Upper lobe of left lung (tissue), 6 donors: ENCODE measurements around the gene CDK16. TPM values are rescaled to one million over a fixed set of nuclear protein-coding genes. Genes with fewer than 3 reads are reported as not detected.

ENCODE experiments used
- ATAC-seq, 2 donors: fragments of 200-7000 bp; cut with Tn5 transposase; one replicate each; pipeline ENCODE4 v1.9.1; 2022; ENCODE audit warnings: mild to moderate bottlenecking in 2 of 2, moderate library complexity in 2 of 2; ENCODE audit not compliant: low FRiP score in 2 of 2
- DNase-seq, 2 donors: peaks; one replicate each; pipeline ENCODE4 v3.0.0-alpha.2; 2019 to 2020
- H3K27ac ChIP-seq, 4 donors: fragments of 200-600 bp; sonication (generic); one replicate each; pipeline ENCODE4 v1.5.1; 2016 to 2019
- H3K27me3 ChIP-seq, 4 donors: fragments of 200-600 bp; sonication (generic); one replicate each; pipeline ENCODE4 v1.5.1; 2017 to 2019
- H3K36me3 ChIP-seq, 4 donors: fragments of 200-600 bp; sonication (generic); one replicate each; pipeline ENCODE4 v1.5.1; 2016 to 2019
- H3K4me1 ChIP-seq, 4 donors: fragments of 200-600 bp; sonication (generic); one replicate each; pipeline ENCODE4 v1.5.1; 2018 to 2019
- H3K4me3 ChIP-seq, 4 donors: fragments of 200-600 bp; sonication (generic); one replicate each; pipeline ENCODE4 v1.5.1; 2017 to 2019; ENCODE audit warnings: mild to moderate bottlenecking in 2 of 4, moderate library complexity in 1 of 4
- H3K9me3 ChIP-seq, 4 donors: fragments of 200-600 bp; sonication (generic); one replicate each; pipeline ENCODE4 v1.5.1; 2018 to 2019
- EP300 ChIP-seq, 4 donors: sonication (generic); formaldehyde crosslinking; IDR thresholded peaks; one replicate each; pipeline ENCODE4 v1.5.1; 2017; ENCODE audit warnings: antibody characterized with exemption in 4 of 4, control low read depth in 2 of 4
- POLR2A ChIP-seq, 4 donors: fragments of 450-650 bp; IDR thresholded peaks; one replicate each; pipeline ENCODE4 v1.5.1; 2016 to 2017; ENCODE audit warnings: antibody characterized with exemption in 4 of 4, mild to moderate bottlenecking in 2 of 4
- POLR2AphosphoS5 ChIP-seq, 2 donors: sonication (generic); formaldehyde crosslinking; IDR thresholded peaks; one replicate each; pipeline ENCODE4 v1.5.1; 2017; ENCODE audit warnings: antibody characterized with exemption in 2 of 2
- WGBS, 2 donors: methylation state at CpG; one replicate each; pipeline ENCODE4 v1.1.5; 2017 to 2018; 5-methylcytosine and 5-hydroxymethylcytosine counted together
- total RNA-seq, 6 donors: library from RNA; depleted of rRNA in 4 of 6; stranded (reverse); fragments of >200 nt in 4 of 6; gene quantifications; one replicate each; pipeline versions ENCODE4 v1.1.0 to v1.2.1, GENCODE V29; 2016 to 2021
- TF ChIP-seq, protein P1 (sequence below), 6 experiments: fragments of 450-650 bp in 4 of 6; fragments of 200-600 bp in 2 of 6; sonication (generic) in 2 of 6; IDR thresholded peaks; one replicate each; pipeline ENCODE4 v1.5.1; 2016 to 2019; ENCODE audit warnings: antibody characterized with exemption in 6 of 6
- donor health status: DM: no; HTN: no; CAD: no; lungs with moderate emphysema.
- donor health status: DM: no; HTN: yes; CAD: no; lungs with severe emphysema.

Gene CDK16
- total RNA-seq, 6 donors from 2014 or later, result 59.2 to 91.0 (median 78.5) TPM

- 79 to 93% methylated on average over 8 to 9 of the region's 9 CpGs for WGBS, 2 donors
- TF ChIP-seq POLR2A (IDR thresholded peaks at IDR 0.05), result no peak
- no peak for TF ChIP-seq EP300 (IDR thresholded peaks at IDR 0.05)
- TF ChIP-seq, protein P1, sequence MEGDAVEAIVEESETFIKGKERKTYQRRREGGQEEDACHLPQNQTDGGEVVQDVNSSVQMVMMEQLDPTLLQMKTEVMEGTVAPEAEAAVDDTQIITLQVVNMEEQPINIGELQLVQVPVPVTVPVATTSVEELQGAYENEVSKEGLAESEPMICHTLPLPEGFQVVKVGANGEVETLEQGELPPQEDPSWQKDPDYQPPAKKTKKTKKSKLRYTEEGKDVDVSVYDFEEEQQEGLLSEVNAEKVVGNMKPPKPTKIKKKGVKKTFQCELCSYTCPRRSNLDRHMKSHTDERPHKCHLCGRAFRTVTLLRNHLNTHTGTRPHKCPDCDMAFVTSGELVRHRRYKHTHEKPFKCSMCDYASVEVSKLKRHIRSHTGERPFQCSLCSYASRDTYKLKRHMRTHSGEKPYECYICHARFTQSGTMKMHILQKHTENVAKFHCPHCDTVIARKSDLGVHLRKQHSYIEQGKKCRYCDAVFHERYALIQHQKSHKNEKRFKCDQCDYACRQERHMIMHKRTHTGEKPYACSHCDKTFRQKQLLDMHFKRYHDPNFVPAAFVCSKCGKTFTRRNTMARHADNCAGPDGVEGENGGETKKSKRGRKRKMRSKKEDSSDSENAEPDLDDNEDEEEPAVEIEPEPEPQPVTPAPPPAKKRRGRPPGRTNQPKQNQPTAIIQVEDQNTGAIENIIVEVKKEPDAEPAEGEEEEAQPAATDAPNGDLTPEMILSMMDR (IDR thresholded peaks at IDR 0.05), result no peak
- TF ChIP-seq POLR2AphosphoS5 (IDR thresholded peaks at IDR 0.05), result no peak
- DNase-seq, result no peak
- H3K9me3 ChIP-seq, result no peaks in the 10 kb centered on the region
- no peaks in the 10 kb centered on the region for H3K27me3 ChIP-seq
- H3K4me3 ChIP-seq, result no peak overlapping the region
- ATAC-seq, result no peak
- H3K27ac ChIP-seq, result no peak overlapping the region
- no peaks in the 10 kb centered on the region for H3K4me1 ChIP-seq
- H3K36me3 ChIP-seq, result peaks cover 7 to 92% (median 48%) of the 10 kb centered on the region in 4 donors
Measured at GRCh38 chrX:47182106-47182700, 36.3 kb upstream of the CDK16 start.

DNA sequence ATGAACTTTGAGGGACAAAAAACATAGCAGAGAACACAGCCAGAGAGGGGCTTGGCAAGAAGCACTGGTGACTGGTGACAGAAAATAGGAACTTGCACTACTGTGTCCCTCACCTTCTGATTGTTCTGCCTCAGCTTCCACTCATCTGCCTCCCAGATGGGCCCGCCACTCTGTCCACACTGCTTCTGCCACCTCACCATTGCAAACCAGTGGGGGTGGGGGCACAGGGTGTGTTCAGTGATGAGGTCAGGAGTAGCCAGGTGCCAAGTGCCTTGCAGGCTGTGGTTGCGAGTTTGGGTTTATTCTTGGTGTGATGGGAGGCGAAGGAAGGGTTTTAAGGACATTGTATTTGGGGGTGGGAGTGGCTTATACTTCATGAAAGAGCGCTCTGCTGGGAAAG, 34.0 kb upstream of the CDK16 start:
- H3K36me3 ChIP-seq, result peaks cover 7 to 70% (median 38%) of the 10 kb centered on the region in 4 donors
- H3K4me3 ChIP-seq, result no peak overlapping the region
- H3K9me3 ChIP-seq, result no peaks in the 10 kb centered on the region
- no peak overlapping the region for H3K27ac ChIP-seq
- no peak for ATAC-seq
- TF ChIP-seq, protein P1 (IDR thresholded peaks at IDR 0.05), result no peak
- TF ChIP-seq POLR2A (IDR thresholded peaks at IDR 0.05), result no peak
- TF ChIP-seq EP300 (IDR thresholded peaks at IDR 0.05), result no peak
- no peak for TF ChIP-seq POLR2AphosphoS5 (IDR thresholded peaks at IDR 0.05)
- H3K4me1 ChIP-seq, result no peaks in the 10 kb centered on the region
- no peak for DNase-seq
- 84 to 100% methylated on average over 3 to 4 of the region's 4 CpGs for WGBS, 2 donors
- H3K27me3 ChIP-seq, result no peaks in the 10 kb centered on the region

- TF ChIP-seq EP300 (IDR thresholded peaks at IDR 0.05) (no peak), POLR2AphosphoS5 (IDR thresholded peaks at IDR 0.05) (no peak), POLR2A (IDR thresholded peaks at IDR 0.05) (no peak)
- TF ChIP-seq, protein P1 (IDR thresholded peaks at IDR 0.05), result no peak
- no peaks in the 10 kb centered on the region for H3K4me1 ChIP-seq
- H3K27me3 ChIP-seq, result no peaks in the 10 kb centered on the region
- no peak overlapping the region for H3K4me3 ChIP-seq
- H3K36me3 ChIP-seq, result peaks cover 7 to 63% (median 35%) of the 10 kb centered on the region in 4 donors
- DNase-seq (no peak), ATAC-seq (no peak)
- H3K27ac ChIP-seq, result no peak overlapping the region
- H3K9me3 ChIP-seq, result no peaks in the 10 kb centered on the region
- WGBS, 2 donors, result 86 to 97% methylated on average over 5 to 17 of the region's 17 CpGs
Measured at GRCh38 chrX:47185241-47185640, 33.2 kb upstream of the CDK16 start.

GRCh38 chrX:47186096-47186740, 32.3 kb upstream of the CDK16 start:
- no peak for DNase-seq
- ATAC-seq, result no peak
- no peak for TF ChIP-seq EP300 (IDR thresholded peaks at IDR 0.05)
- TF ChIP-seq POLR2A (IDR thresholded peaks at IDR 0.05), result no peak
- TF ChIP-seq, protein P1 (IDR thresholded peaks at IDR 0.05), result no peak
- TF ChIP-seq POLR2AphosphoS5 (IDR thresholded peaks at IDR 0.05), result no peak
- Histone ChIP-seq H3K27me3 (no peaks in the 10 kb centered on the region), H3K36me3 (peaks cover 5 to 53% (median 30%) of the 10 kb centered on the region in 4 donors), H3K9me3 (no peaks in the 10 kb centered on the region), H3K4me3 (no peak overlapping the region), H3K4me1 (peaks cover 0 to 1% (median 0%) of the 10 kb centered on the region in 4 donors), H3K27ac (no peak overlapping the region)
- WGBS, 2 donors, result 87 to 95% methylated on average over 4 to 24 of the region's 27 CpGs
